Measurements from ENCODE around the gene DENND6B. TPM values are rescaled to one million over a fixed set of nuclear protein-coding genes. Genes with fewer than 3 reads are reported as not detected.

The DENND6B gene
- total RNA-seq, 4 donors from 2014 or later: 8.6 to 13.1 (median 11.7) TPM

GRCh38 chr22:50294319-50294656, 32.5 kb downstream of the DENND6B start:
- peaks cover under 1 to 25% (median 10%) of the 10 kb centered on the region in 3 donors for H3K36me3 ChIP-seq
- peaks cover 0 to 93% (median 63%) of the 10 kb centered on the region in 4 donors for H3K4me1 ChIP-seq

GRCh38 chr22:50293441-50294318, 33.1 kb downstream of the DENND6B start:
- H3K27ac ChIP-seq: peak overlapping the region; percentile 54 to 93 (median 82)
- H3K36me3 ChIP-seq: peaks cover 5 to 31% (median 15%) of the 10 kb centered on the region in 3 donors
- WGBS, 2 donors: 1 to 9% methylated on average over 22 to 35 of the region's 42 CpGs
- H3K4me3 ChIP-seq: peak overlapping the region; percentile 15 to 42 (median 33)
- DNase-seq (ENCODE audit: low spot score in 2 of 2): no peak
- TF ChIP-seq CTCF (IDR thresholded peaks at IDR 0.05) (no peak), EP300 (IDR thresholded peaks at IDR 0.05) (no peak), POLR2A (IDR thresholded peaks at IDR 0.05) (no peak)
- no peaks in the 10 kb centered on the region for H3K9me3 ChIP-seq
- H3K27me3 ChIP-seq: no peaks in the 10 kb centered on the region
- H3K4me1 ChIP-seq: peaks cover 0 to 92% (median 56%) of the 10 kb centered on the region in 4 donors

More at GRCh38 chr22:50294319-50294656, 32.5 kb downstream of the DENND6B start:
- no peak for TF ChIP-seq POLR2A (IDR thresholded peaks at IDR 0.05)
- TF ChIP-seq CTCF (IDR thresholded peaks at IDR 0.05): no peak
- no peak for TF ChIP-seq EP300 (IDR thresholded peaks at IDR 0.05)
- Histone ChIP-seq H3K27ac (peak overlapping the region; percentile 54 to 93 (median 82)), H3K4me3 (no peak overlapping the region), H3K27me3 (no peaks in the 10 kb centered on the region), H3K9me3 (no peaks in the 10 kb centered on the region)
- no peak for DNase-seq (ENCODE audit: low spot score in 2 of 2)
- 34% methylated on average over 5 of the region's 5 CpGs; no CpG with 5 or more reads in 1 of the 2 donors for WGBS, 2 donors

- no peak for TF ChIP-seq POLR2A (IDR thresholded peaks at IDR 0.05)
- no peak for TF ChIP-seq CTCF (IDR thresholded peaks at IDR 0.05)
- TF ChIP-seq EP300 (IDR thresholded peaks at IDR 0.05): no peak
- Histone ChIP-seq H3K9me3 (no peaks in the 10 kb centered on the region), H3K27ac (peak overlapping the region; percentile 54 to 93 (median 82)), H3K27me3 (no peaks in the 10 kb centered on the region), H3K4me1 (peaks cover 0 to 90% (median 48%) of the 10 kb centered on the region in 4 donors), H3K4me3 (peak overlapping the region; percentile 15 to 42 (median 33)), H3K36me3 (peaks cover 12 to 40% (median 22%) of the 10 kb centered on the region in 3 donors)
- 24 to 33% methylated on average over 23 to 29 of the region's 29 CpGs for WGBS, 2 donors
- DNase-seq (ENCODE audit: low spot score in 2 of 2): no peak
Measured at GRCh38 chr22:50292643-50293440, 34.0 kb downstream of the DENND6B start.

GRCh38 chr22:50289942-50290630, 36.7 kb downstream of the DENND6B start:
- Histone ChIP-seq H3K27me3 (no peaks in the 10 kb centered on the region), H3K36me3 (peaks cover 20 to 64% (median 26%) of the 10 kb centered on the region in 3 donors), H3K27ac (no peak overlapping the region), H3K4me3 (no peak overlapping the region), H3K9me3 (no peaks in the 10 kb centered on the region), H3K4me1 (peaks cover 0 to 63% (median 31%) of the 10 kb centered on the region in 4 donors)
- DNase-seq (ENCODE audit: low spot score in 2 of 2): no peak
- no peak for TF ChIP-seq EP300 (IDR thresholded peaks at IDR 0.05)
- no peak for TF ChIP-seq CTCF (IDR thresholded peaks at IDR 0.05)
- no peak for TF ChIP-seq POLR2A (IDR thresholded peaks at IDR 0.05)
- WGBS, 2 donors: 87 to 90% methylated on average over 27 to 31 of the region's 37 CpGs
